GM19395 (cell line): Measurements from ENCODE around the gene MISP3.

ENCODE experiments used
- ATAC-seq: cut with Tn5 transposase; IDR thresholded peaks from one replicate; pipeline ENCODE4 v1.9.1; 2021; ENCODE audit warnings: mild to moderate bottlenecking, moderate library complexity; ENCODE audit not compliant: unreplicated experiment

MISP3 gene

DNA sequence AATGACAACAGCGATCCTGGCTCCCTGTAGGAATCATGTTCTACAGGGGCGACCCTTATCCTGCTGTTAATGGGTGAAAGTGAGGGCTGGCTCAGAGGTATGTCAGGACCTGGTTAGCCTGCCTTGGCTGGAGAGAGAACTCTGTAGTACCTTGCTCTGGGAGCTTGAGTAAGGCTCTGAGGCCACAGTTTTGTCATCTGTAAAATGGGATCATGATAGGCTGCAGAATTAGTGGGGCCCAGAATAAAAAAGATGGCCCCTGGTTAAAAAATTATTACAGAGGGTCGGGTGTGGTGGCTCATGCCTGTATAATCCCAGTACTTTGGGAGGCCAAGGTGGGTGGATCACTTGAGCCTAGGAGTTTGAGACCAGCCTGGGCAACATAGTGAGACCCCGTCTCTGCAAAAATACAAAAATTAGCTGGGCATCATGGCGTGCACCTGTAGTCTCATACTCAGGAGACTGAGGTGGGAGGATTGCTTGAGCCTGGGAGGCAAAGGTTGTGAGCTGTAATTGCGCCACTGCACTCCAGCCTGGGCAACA is 28.5 kb downstream of the MISP3 start:
- no peak for ATAC-seq

DNA sequence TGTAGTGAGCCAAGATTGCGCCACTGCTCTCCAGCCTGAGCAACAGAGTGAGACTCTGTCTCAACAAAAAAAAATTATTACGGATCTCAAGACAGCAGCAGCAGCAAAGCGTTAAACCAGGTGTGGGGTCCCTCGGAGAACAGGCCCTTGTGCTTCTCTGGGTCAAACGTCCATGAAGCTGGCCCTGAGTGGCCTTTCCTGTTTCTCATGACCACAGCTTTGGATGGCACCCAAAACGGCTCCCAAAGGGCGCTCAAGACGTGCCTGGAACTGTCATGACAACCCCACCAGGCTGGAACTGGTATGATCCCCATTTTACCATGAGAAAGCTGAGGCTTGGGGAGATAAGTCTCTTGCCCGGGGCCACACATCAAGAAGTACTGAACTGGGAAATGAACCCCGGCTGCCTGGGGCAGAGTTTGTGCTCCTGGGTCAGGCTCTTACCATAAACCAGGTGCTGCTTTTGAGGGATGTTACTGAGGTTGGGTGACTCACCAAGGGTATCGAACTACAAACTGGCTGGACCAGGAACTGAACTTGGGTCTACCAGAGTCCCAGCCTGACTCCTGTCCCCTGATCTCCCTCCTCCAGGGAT is 29.6 kb downstream of the MISP3 start:
- no peak for ATAC-seq

DNA sequence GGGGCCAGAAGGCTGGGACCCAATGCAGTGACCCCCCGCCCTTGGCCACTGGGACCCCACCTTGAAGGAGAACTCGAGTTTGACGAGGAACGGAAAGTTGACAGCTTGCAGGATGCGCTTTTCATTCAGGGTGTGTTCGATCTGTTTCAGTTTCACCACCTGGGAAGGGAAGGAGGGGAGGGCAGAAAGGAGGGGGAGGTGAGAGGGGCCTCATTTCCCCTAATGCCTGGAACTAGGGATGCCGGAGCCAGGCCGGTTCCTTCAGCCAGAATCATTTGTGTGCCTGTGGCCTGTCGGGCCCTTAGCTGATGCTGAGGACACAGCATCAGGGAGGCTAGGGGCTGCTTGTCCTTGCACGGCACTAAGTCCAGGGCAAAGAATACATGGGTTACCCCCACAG is 30.2 kb downstream of the MISP3 start:
- ATAC-seq, result no peak

DNA sequence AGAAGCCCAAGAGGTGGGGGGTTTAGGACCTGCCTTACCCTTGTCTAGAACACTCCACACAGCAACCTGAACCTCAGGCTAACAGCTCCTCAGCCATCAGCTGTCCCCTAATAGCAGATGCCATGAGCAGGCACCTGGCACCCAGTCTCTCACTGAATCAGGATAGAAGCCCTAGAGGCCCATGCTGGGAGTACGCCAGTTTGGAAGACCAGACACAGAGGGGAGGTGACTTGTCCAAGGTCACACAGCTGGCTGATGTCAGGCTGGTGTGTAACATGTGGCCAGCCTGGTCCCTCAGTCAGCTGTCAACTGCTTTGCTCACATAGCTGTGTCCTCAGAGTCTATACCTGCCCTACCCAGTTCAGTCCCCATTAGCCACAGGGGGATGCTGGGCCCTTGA is 30.7 kb downstream of the MISP3 start:
- no peak for ATAC-seq

DNA sequence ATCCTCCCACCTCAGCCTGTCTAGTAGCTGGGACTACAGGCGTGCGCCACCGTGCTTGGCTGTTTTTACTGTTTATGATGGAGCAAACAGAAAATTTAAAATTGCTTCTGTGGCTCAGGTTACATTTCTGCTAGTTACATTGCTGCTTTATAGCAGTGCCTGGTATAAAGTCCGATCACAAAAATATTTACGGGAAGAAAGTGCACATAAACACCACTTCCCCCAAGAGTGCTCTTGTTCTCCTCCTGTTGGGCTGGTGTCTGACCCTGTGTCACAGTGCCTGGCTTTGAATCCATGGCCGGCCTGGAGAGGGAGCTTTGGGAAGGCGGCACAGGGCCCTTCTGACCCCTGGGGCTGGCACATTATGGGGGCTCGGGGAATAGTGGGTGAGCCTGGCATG is 33.1 kb downstream of the MISP3 start:
- ATAC-seq, result no peak

DNA sequence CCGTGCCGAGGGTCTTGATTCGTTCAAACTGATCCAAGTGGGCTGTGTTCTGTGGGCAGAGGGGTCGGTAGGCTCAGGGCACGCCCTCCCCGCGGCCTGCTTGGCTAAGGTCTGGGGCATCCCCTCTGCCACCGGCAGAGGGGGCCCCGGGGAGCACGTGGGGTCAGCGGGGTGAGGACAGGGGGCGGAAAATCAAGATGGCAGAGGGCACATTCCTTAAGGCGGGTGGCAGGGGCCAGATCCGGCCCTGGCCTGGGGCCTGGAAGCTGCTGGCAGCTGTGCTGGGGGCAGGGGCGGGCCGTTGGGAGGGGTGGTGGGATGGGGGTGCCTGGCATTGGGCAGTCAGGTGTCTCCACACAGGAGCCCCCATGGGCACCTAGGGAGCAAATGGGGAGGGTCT is 34.3 kb downstream of the MISP3 start:
- ATAC-seq, result no peak

DNA sequence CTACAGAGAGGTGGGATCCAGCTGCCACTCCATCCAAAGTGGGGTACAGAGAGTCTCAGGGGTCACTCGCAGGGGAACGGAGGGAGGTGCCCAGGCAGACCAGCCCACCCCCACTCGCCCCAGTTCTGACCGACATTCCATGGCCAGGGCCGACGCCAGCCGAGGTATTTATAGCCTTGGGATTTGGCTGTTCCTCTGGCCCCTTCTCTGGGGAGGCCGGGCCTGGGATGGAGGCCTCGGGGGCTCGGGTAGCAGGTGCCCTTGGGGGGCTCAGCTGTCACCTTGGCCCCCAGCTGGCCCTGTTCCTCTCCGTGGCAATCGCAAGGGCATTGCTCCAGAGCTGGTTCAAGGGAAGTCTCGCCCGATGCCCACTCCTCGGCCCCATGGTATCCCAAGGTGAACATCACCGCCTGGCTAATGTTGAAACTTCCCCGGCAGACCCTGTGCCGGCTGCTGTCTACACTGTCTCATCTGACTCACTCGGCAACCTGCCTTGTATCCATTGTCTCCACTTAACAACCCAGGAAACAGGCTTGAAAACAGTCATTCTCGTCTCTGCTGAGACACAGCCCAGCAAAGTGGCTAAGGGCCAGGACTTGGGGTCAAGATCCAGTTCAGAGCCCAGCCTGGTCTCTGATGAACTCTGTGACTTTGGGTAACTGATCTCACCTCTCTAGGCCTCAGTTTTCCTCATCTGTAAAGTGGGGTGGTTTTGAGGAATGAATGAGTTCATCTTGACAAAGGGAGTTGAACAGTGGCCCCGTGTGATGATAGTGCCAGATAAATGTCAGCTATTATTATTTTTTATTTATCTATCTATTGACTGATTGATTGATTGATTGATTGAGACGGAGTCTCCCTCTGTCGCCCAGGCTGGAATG is 35.2 kb downstream of the MISP3 start:
- ATAC-seq, result no peak

DNA sequence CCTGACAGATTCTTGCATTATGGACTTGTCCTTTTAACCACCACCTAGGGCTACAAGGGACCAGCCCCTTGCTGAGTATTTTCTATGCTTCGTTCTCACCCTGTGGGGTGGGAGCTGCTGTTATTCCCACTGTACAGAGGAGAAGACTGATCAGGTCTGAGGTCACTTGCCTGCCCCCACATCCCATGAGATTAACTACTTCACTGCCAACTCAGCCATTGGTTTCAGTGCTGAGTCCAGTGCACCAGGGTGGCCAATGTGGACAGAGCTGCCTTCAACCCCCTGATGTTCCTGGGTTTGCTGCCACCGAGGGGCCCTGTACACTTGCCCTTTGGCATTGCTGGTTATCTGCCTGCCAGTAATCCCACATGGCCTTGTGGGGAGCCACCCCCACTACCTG is 38.1 kb downstream of the MISP3 start:
- ATAC-seq, result no peak

DNA sequence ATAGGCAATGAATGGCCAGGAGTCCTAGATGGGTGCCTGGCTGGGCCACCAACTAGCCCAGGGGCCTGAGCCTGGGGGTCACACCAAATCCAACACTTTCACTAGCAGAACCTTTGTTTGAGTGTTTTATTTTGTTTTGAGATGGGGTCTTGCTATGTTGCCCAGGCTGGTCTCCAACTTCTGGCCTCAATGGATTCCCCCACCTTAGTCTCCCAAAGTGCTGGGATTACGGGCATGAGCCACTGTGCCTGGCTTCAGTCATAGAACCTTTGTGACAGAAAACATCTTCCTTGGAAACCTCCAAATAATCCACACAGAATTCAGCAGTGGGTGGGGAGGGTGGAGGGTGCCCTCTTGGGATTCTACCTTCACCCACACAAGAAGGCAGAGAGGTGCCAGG is 38.9 kb downstream of the MISP3 start:
- ATAC-seq, result no peak

DNA sequence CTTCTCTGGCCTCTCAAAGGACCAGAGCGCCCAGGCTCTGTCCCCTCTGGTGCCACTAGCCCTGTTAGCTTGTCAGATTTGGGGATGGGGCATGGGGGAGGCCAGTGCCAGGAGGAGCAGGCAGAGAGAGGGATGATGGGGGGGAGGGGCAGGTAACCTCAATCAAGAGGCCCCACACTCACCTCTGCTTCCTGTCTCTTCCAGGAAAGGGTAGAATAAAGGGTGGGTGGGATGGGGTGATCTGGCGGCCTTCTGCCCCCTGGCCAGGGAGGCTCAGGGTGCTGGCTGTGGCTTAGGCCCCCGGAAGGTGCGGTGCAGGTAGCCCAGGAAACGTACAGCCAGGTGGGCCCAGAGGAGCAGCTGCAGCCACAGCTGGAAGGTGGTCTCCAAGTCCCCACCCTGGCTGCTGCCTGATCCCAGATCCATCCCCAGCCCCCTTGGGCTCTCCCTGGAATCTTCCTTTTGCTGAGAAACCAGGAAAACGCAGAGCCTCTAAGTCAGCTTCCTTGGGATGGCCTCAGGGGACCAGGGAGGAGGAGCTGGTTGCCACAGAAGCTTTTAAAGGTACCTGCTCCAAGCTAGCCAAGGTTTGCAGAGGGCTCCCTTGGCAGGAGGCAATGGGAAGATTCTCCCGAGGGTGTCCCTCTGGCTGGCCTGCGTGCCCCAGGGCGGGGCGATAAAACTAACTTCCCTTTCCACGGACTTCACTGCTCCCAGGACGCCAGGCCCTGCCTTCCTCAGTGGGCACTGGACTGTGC is 39.6 kb downstream of the MISP3 start:
- no peak for ATAC-seq

DNA sequence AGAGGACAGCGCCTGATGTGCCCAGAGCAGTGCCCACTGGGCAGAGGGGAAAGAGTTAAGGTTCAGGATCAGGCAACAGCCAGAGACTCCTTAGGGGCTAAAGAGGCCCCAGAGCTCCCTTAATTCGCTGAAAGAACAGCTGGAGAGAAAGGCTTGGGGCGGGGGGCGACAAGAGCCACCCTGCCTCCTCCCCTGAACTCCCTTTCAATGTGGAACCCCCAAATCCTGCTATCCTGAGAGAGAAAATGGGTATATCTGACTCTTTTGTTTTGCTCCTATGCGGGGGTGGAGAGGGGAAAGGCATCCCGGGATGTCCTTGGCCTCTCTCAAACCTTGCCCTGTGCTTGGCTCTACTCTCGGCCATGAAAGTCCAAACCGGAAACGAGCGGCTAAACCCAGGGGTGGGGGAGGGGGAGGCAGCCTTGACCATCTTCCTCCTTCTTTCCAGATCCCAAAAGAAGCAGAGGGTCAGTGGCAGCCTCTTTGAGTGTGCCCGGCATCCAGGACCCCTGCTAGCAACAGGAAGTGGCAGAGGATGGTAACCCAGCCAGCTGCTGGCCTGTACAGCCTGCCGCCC is 40.3 kb downstream of the MISP3 start:
- no peak for ATAC-seq

DNA sequence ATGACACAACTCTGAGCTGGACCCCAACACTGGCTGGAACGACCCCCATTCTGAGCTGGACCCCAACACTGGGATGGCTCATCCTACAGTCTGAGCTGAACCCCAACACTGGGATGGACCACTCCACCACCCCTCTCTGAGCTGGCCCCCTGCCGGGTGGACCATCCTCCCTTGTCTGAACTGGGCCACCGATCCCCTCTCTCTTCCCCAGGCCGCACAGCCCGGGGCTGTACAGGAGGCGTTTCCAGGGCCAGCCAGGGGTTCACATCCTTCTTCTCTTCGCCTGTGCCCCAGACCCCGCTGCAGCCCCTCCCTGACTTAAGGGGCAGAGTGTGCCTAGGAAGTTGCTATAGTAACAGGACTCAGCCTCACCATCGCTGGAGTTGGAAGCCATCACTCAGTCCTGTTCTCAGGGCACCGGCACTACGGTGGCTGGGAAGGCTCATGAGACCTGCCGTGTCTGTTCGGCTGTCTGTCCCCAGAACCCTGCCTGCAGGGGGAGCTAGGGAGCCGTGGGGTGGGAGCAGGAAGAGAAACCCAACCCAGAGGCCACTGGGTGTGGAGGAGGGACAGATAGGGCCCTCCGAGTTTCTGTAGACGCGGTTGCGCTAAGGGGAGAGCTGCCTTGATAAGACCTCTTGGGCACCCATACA is 41.3 kb downstream of the MISP3 start:
- ATAC-seq, result no peak

DNA sequence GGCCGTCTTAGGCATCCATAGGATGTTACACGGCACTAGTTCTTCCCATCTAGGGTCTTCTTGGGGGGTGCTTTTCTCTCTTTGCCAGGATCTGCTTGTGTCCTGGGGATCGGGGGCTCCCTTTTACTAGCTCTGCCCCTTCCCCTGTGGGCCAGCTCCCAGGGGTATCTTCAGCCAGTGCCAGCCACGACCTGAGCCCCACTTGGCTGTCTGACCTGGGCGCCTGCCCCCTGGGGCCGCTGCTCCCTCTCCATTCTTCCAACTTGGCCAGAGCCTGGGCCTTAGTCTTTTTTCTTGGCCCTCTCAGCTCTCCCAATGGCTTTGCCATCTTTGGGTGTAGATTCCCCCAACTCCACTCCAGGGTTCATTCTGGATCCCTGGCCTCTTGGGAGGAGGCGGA is 41.9 kb downstream of the MISP3 start:
- no peak for ATAC-seq

DNA sequence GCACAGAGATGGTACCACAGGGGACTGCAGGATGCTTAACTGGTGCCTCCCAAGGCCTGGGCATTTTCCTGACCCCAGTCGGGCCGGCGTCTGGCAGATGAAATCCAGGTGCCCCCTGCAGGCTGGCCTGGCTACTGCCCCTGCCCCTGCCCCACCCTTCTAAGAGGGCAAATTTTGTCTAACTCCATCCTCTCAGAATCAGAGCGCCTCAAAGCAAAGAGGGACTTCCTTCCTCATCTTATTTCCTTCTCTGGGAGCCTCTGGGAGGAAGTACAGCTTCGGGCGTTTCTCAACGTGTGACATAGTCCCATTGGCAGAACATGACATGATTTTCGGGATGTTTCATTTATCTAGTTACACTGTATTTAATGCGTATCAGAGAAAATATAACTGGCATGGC is 42.3 kb downstream of the MISP3 start:
- ATAC-seq, result no peak

DNA sequence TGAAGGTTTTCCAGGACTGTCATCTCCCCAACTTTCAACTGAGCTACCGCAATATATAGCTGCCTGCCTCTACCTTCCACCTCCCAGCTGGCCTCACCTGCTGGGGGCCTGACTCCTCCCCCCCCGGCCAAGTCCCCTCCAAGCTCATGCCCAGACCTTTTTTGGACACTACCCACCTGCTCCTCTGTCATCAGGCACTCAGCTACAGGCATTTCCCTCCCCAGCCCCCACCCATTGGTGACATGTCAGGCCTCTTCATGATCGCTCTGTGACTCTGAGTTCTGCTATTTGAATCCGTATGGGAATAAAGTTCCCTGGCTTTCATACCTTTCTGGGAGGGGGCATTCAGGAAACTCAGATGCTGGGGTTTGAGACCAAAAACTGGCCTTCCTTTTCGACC is 43.2 kb downstream of the MISP3 start:
- ATAC-seq, result no peak

DNA sequence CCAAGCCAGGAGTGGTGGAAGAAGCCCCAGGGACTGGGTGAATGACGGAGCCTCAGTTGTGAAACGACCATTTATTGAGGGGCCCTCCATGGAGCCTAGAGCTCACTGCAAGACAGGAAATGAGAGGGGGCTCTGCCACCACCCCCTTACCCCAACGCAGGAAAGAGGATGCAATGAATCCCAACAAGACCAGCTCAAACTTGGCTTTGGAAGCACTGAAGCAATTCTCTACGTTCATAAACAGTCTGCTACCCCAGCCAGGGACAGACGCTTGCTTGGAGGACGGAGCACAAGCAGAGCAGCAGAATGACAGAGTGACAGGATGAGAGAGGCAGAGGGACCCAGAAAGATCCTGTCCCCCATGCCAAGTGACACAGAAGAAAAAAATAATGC is 43.9 kb downstream of the MISP3 start:
- ATAC-seq, result no peak

DNA sequence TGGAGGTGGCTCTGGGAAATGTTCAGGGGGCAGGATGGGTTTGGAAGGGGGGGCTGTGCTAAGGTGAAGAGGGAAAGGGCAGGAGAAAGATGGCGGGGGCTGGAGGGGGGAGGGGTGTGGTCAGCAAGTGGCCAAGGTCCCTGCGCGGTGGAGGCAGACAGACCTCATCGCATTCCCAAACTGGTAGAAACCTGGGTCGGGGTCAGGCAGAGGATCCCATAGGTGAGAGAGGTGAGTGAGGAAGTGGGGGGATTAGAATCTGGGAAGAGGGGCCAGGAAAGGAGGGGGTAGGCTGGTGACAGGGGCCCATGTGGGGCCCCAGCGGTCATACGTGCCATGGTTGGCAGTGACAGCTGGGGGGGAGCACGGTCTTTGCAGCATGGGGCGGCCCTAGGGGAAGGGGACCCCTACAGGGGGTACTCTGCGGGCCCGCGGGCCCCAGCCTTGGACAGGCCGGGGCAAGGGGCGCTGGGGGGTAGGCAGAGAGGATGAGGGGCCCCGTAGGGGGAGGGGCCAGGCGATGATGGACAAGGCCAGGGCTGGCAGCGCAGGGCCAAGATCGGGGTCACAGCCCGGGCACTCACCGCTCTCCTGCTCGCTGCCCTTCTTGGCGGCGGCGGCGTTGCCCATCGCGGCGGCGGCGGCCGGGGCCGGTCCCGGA is 44.5 kb downstream of the MISP3 start:
- ATAC-seq, result no peak

DNA sequence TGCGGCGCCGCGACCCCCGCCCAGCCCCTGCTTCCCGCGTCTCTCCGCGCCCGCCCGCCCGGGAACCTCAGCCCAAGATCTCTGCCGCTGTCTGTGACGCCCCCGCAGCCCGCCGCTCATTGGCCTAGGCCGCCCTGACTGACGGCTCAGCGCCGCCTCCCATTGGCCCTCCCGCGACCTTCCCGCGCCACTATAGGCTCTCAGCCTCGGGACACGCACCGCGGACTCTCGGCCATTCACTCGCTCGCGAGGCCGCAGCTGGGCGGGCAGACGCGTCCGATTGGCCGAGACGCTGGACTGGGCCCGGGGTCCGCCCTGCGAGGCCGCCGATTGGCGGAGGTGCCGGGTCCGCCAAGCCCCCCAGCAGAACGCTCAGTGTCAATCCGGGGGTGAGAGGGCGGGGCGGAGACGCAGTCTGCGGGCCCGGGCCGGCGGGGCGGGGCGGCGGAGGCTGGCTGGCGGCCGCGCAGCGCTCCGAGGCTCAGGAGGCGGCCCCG is 45.1 kb downstream of the MISP3 start, which contains the start of gene PRKACA:
TSS of gene PRKACA (minus strand) at position 95 of the 497 bp plus-strand sequence. CDS start 215 bp downstream, outside the sequence.
- peak; percentile 87 for ATAC-seq

DNA sequence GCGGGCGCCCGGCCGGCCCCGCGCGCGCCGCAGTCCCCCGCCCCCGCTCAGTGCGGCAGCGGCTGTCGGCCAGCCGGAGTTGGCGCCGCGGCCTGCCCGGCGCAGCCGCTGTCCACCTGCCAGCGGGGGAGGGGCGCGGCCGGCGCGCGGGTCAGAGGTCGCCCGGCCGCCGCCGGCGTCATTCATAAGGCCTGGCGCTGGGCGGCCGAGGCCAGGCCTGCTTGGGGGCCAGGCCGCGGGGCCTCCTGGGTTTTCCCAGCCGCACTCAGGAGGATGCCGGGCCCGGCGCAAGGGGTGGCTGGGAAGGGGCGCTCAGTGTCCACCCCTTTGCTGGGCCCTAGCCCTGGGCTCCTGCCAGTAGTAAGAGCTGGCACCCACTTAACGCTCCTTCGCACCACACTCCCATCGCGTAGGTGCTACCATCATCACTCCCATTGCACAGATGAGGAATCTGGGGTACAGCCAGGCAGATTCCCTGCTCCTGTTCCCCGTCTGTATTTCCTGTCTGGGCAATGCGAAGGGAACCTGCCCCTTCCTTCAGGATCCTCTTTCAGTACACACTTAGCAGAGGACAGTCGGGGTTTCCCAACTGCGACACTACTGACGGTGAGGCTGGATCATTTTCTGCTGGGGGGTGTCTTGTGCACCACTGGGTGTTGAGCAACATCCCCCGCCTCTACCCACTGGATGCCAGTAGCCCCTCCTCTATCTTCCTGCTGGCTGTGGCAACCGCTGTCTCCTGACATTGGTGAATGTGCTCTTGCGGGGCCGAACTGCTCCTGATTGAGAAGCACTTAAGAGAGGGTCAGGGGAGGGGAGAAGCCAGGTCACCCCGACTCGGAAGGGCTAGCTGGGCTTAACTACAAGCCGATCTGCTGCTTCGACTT is 45.8 kb downstream of the MISP3 start:
- peak; percentile 6 for ATAC-seq
